HG02571 (cell line): ENCODE measurements around the gene AKT1.
"Not testable (repeated sequence)": the region's sequence is repeated elsewhere in the genome, so short reads cannot be mapped to it uniquely, and the experiment has no call there.

Experiments
- ATAC-seq: cut with Tn5 transposase; IDR thresholded peaks from one replicate; pipeline ENCODE4 v1.9.1; 2021; ENCODE audit warnings: mild to moderate bottlenecking, moderate library complexity; ENCODE audit not compliant: unreplicated experiment

AKT1 gene

GRCh38 chr14:104755621-104756020 lies 39.9 kb downstream of the AKT1 start:
- no peak for ATAC-seq

GRCh38 chr14:104754213-104754851 lies 41.2 kb downstream of the AKT1 start:
- ATAC-seq: no peak

GRCh38 chr14:104753528-104754212 lies 41.9 kb downstream of the AKT1 start:
- ATAC-seq: no peak

GRCh38 chr14:104752735-104753527 lies 42.6 kb downstream of the AKT1 start, which contains the start of gene SIVA1:
TSS of gene SIVA1 (plus strand) at chr14:104753147. CDS start at chr14:104753202, 55 bp downstream.
- peak; percentile 82 for ATAC-seq

GRCh38 chr14:104752423-104752734 lies 43.2 kb downstream of the AKT1 start:
- peak; percentile 73 for ATAC-seq

- no peak for ATAC-seq
These were observed 43.8 kb downstream of the AKT1 start for GRCh38 chr14:104751539-104752422.

GRCh38 chr14:104750753-104751057 lies 44.8 kb downstream of the AKT1 start:
- ATAC-seq: not testable (repeated sequence)

- no peak for ATAC-seq
These were observed 45.3 kb downstream of the AKT1 start for GRCh38 chr14:104750056-104750752.

GRCh38 chr14:104749111-104749649 lies 46.4 kb downstream of the AKT1 start:
- ATAC-seq: no peak

- ATAC-seq: no peak
These were observed 47.7 kb downstream of the AKT1 start for GRCh38 chr14:104747876-104748275.

- no peak for ATAC-seq
These were observed 48.5 kb downstream of the AKT1 start for GRCh38 chr14:104746934-104747481.

- ATAC-seq: no peak
These were observed 49.4 kb downstream of the AKT1 start for GRCh38 chr14:104746071-104746545.

- no peak for ATAC-seq
These were observed 50.1 kb downstream of the AKT1 start for GRCh38 chr14:104745431-104745830.

- ATAC-seq: no peak
These were observed 51.1 kb downstream of the AKT1 start for GRCh38 chr14:104744484-104744883.

- no peak for ATAC-seq
These were observed 51.8 kb downstream of the AKT1 start for GRCh38 chr14:104743461-104744380.

GRCh38 chr14:104742586-104743455 lies 52.7 kb downstream of the AKT1 start:
- ATAC-seq: no peak

GRCh38 chr14:104741803-104742251 lies 53.7 kb downstream of the AKT1 start:
- no peak for ATAC-seq
